ENCODE data around the gene ATP8B3. TPM values are rescaled to one million over a fixed set of nuclear protein-coding genes. Genes with fewer than 3 reads are reported as not detected.

The ATP8B3 gene
- total RNA-seq, 1 experiment from 2014 or later = 9.6 TPM

DNA sequence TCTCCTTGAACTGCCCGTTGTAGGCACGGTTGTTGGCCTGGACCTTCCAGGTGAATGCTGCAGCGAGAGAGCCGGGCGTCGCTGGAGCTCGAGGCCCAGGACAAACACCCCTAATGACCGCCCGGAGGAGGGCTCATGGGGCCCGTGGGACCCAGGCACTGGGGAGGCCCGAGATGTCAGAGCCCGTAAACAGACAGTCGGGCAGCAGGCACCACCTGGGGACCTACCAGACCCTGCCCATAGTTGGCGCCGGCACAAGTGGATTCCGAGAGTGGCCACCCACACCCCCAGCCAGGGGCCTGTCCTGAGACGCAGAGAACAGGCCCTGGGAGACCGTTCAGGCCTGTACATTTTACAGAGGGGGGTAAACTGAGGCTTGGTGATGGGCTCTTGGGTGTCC, 2.4 kb downstream of the ATP8B3 start:
- no peaks in the 10 kb centered on the region for H3K27me3 ChIP-seq (ENCODE audit: insufficient read depth, low read length)
- Mint-ChIP-seq H3K27ac (no peak overlapping the region), H3K9me3 (no peaks in the 10 kb centered on the region), H3K27me3 (ENCODE audit: low read depth) (peaks cover 9% of the 10 kb centered on the region), H3K36me3 (ENCODE audit: insufficient read depth in 1 of 3, low read depth in 3 of 3) (no peaks in the 10 kb centered on the region; a peak in 1 of 7 replicates), H3K4me3 (no peak overlapping the region), H3K4me1 (peaks cover 6 to 8% of the 10 kb centered on the region in 2 experiments)
- DNase-seq = no peak
- H3K79me1 ChIP-seq (ENCODE audit: insufficient read depth, low read depth, low read length, poor library complexity, severe bottlenecking) = no peaks in the 10 kb centered on the region
- H2BK20ac ChIP-seq (ENCODE audit: low read depth, low read length, poor library complexity, severe bottlenecking) = no peak overlapping the region
- no peak overlapping the region for H3K4me2 ChIP-seq (ENCODE audit: insufficient read depth, insufficient read length, low read length)
- no peaks in the 10 kb centered on the region for H3K4me1 ChIP-seq (ENCODE audit: insufficient read depth, low read length)
- H3K23ac ChIP-seq (ENCODE audit: insufficient read length, low read depth, low read length) = no peak overlapping the region
- H3K23me2 ChIP-seq (ENCODE audit: insufficient read length, low read depth, low read length, poor library complexity, severe bottlenecking) = peaks cover 3% of the 10 kb centered on the region
- no peak overlapping the region for H3K14ac ChIP-seq (ENCODE audit: insufficient read depth, low read length)
- no peak overlapping the region for H2BK120ac ChIP-seq (ENCODE audit: low read depth, low read length, poor library complexity, severe bottlenecking)
- H2BK12ac ChIP-seq (ENCODE audit: insufficient read length, low read depth, low read length) = no peak overlapping the region
- H3K27ac ChIP-seq (ENCODE audit: insufficient read length, low read depth, low read length) = no peak overlapping the region
- no peaks in the 10 kb centered on the region for H3K79me2 ChIP-seq (ENCODE audit: insufficient read depth, low read length)
- no peak overlapping the region for H3K56ac ChIP-seq (ENCODE audit: insufficient read length, low read depth, low read length)
- no CpG with 5 or more reads among the region's 18 CpGs for WGBS (ENCODE audit: extremely low coverage, insufficient read length, low lambda C conversion rate)
- H4K91ac ChIP-seq (ENCODE audit: insufficient read length, low read depth, low read length) = no peak overlapping the region
- no peak overlapping the region for H2BK5ac ChIP-seq (ENCODE audit: insufficient read length, low read length)
- H3K4ac ChIP-seq (ENCODE audit: low read depth, low read length) = no peak overlapping the region
- no peak overlapping the region for H2AFZ ChIP-seq (ENCODE audit: low read length)
- TF ChIP-seq CTCF (conservative IDR thresholded peaks at IDR 0.05) = no peak; the same call in 2 of the 3 replicates
- no peak overlapping the region for H3K9ac ChIP-seq (ENCODE audit: extremely low read depth, insufficient read length, low read length)
- no peak overlapping the region for H2BK15ac ChIP-seq (ENCODE audit: low read depth, low read length)
- no peaks in the 10 kb centered on the region for H3K9me3 ChIP-seq (ENCODE audit: control insufficient read depth, low read depth, low read length)
- no peak overlapping the region for H3T11ph ChIP-seq (ENCODE audit: low read length)
- no peak overlapping the region for H2AK5ac ChIP-seq (ENCODE audit: insufficient read length, low read length)
- H3K18ac ChIP-seq (ENCODE audit: insufficient read length, low read depth, low read length) = no peak overlapping the region
- H4K8ac ChIP-seq (replicated peaks; ENCODE audit: insufficient read length, low read depth, low read length) = no peak overlapping the region
- peaks cover 2% of the 10 kb centered on the region for H4K20me1 ChIP-seq (ENCODE audit: control insufficient read depth, insufficient read depth, insufficient read length)
- H4K5ac ChIP-seq (ENCODE audit: insufficient read length, low read depth, low read length) = no peak overlapping the region

Measured in H9 (cell line).